SW 1271 (cell line): ENCODE data around the gene GYPC.

Experiments used
- DNase-seq, 2 experiments: peaks; one replicate each; lab custom pipeline; 2025; lab: John Stamatoyannopoulos, UW

The GYPC gene

DNA sequence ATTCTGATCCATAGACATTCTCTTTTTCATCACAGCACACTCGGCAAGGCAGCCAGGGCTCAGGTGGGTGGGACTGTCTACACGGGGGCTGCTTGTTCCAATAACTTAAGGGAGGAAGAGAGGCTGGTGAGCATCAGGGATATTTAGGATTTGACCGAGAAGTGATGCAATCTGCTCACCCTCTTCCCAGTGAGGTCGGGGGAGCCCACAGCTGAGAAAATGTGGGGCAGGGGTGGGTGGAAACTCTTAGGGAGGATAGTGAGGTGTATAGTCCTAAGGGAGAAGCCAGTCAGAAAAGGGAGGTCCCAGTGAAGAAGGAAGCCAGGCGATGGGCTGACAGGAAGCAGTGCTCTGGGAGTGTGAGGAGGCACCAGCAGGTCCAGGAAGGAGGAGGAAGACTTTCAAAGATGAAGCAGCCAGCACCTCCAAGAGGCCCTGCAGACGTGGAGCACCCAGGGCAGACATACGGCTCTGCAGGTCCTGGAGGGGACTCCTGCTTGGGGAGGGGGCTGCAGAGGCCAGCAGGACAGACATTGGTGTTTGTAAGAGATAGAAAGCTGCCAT, 76.8 kb downstream of the GYPC start:
- DNase-seq, result no peak

DNA sequence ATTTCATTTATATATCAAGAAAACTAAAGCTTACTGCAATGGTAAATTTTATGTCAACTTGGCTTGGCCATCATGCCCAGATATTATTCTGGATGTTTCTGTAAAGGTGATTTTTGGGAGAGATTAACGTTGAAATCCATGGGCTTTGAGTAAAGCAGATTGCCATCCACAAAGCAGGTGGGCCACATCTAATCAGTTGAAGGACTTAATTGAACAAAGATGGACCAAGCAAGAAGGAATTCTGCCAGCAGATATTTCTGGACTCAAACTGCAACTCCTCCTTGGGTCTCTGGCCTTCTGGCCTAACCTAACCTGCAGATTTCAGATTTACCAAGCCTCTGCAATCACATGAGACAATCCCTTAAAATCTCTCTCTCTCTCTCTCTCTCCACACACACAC, 77.8 kb downstream of the GYPC start:
- DNase-seq, result no peak

- no peak for DNase-seq
These were observed 80.3 kb downstream of the GYPC start for GRCh38 chr2:126736133-126736874.

- DNase-seq, result no peak
These were observed 83.2 kb downstream of the GYPC start for GRCh38 chr2:126739141-126739540.

DNA sequence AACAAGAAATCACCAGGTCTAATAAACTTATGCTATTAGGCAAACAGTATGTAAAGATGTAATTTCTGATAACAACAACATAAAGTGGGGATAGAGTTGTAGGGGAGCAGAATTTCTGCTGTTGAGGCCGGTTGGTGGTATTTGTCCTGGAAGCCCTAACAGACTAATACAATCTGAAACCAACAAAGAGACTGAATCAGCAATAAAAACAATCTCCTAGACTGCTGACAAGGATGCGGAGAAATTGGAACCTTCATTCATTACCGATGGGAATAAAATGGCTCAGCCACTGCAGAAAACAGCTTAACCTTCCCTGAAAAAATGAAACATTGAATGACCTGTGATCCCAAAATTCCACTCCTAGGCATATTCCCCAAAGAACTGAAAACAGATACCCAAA, 88.7 kb downstream of the GYPC start:
- no peak for DNase-seq
